EH (cell line): ENCODE data around the gene CREG2.
"Not testable (repeated sequence)": the region's sequence is repeated elsewhere in the genome, so short reads cannot be mapped to it uniquely, and the experiment has no call there.

Experiments used
- DNase-seq: peaks from one replicate; pipeline ENCODE4 v3.0.0-alpha.2; 2015; ENCODE audit warnings: low read depth

The CREG2 gene

DNA sequence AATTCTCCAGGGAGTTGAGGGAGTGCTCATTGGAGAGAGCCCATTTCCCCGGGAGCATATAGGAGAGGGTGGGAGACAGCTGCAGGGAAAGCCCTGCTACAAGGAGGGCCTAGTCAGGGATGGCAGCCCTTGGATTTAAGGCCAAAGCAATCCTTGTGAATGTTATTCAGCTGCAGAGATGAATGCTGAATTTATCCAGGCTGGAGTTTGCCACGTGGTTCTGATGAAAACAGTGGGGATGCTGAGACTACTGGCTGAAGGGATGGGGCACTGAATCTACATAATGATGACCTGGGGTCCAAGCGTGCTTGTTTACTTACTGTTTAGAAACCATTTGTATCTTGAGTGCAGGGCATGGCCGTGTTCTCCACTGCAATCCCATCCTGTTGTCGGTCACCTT is 43.2 kb downstream of the CREG2 start:
- no peak for DNase-seq

DNA sequence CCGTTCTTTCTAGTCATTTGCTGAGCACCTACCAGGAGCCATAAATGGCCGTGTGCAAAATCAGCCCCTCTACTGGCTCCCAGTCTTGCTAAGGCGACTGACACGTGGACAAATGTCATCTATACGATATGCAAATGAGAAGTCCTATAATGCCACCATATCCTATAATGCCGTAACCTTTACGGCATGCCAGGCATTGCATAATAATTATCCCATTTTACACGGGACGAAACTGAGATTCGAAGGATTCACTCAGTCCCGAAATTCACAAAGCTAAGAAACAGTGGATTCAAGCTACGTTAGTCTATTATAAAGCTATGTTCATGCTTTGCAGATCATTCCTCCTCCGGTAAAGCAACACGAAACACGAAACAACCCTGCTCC is 44.7 kb downstream of the CREG2 start:
- DNase-seq: no peak

DNA sequence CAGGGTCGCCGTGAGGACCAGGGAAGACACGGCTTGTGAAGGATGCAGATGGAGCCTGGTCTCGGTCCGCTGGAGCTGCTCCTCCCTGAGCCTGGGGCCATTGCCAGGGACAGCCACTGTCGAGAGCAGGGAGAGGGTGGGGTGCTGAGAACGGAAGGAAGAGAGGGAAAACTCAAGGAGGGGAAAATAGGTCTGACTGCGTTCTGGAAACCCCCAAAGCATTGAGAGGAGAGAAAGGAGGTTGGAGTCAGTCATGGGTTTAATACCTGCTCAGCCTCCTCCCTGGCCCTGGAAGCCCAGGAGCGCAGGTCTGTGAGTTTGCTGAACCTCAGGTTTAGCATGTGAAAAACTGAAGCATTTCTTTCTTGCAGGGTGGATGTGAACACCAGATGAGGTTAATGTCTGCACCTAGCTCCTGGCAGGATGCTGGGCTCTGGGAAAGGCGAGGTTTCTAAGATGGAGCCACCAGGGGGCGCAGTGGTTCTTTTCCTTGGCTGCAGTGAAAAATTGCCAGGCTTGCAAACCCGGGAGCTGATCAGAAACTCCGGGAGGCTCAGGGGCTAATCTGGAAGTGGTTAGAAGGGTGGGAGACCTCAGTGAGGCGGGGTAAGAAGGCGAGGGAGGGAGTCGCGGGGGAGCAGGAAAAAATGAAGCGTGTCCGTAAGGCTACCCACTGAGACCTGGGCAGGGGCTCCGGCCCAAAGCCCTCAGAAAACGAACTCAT is 45.2 kb downstream of the CREG2 start:
- DNase-seq: peak; percentile 73

DNA sequence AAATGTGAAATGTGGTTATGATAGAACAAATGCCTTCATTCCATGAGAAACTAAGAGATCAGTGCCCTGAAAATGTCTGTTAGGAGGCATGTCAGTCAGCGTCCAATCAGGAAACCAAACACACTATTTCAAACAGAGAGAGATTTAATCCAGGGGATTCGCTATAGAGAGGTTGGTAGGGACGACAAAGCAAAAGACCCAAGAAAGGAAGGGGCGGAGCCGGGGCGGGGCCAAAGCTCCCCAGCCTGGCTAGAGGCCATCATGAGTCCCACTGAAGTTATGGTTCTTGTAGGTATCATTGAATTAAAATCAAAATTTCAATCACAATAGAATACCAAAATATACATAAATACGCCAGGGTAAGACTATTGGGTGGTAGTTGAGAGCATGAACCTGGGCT is 45.9 kb downstream of the CREG2 start:
- DNase-seq: no peak

DNA sequence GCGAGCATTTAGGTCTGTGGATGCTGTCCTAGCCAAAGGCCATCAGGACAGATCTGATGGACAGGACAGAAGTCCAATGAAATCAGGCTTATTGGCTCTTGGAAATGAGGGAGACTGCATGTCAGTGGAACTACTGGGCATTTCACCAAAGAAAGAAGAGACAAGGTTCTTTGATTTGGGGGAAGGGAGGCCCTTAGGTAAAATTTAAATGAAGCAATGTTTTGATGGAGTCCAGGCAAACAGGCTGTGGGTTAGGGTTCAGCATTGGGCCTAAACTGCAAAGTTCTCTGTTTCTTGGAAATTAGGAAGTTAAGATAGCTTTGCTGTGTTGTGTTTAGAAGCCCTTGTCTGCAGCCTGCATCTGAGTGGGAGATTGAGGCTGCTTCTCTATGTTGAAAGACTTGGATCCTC is 47.2 kb downstream of the CREG2 start:
- peak; percentile 16 for DNase-seq

DNA sequence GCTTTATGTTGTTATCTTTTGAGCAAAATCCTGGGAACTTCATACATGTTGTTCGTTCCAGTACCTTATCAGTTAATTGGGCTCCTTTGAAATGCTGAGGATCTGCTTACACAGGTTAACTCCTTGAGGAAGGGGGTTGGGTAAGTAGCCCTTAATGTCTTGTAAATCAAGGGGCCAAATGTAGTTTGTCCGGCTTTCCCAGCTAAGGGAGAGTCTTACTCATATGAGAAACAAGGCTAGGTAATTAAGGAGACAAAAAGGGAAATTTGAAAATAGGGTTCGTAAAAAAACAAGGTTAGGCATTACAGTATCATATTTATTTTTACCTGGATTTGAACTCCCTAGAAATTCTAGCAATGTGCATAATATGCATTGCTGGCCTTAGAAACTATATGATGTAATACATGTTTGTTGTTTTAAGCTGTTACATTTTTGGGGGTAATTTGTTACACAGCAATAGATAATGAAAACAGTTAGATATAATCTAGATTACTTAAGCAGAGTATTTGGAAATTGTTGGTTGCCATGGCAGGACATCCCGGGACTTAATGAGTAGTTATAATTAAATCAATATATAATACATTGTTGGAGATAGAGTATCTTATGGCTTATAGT is 47.9 kb downstream of the CREG2 start:
- no peak for DNase-seq

DNA sequence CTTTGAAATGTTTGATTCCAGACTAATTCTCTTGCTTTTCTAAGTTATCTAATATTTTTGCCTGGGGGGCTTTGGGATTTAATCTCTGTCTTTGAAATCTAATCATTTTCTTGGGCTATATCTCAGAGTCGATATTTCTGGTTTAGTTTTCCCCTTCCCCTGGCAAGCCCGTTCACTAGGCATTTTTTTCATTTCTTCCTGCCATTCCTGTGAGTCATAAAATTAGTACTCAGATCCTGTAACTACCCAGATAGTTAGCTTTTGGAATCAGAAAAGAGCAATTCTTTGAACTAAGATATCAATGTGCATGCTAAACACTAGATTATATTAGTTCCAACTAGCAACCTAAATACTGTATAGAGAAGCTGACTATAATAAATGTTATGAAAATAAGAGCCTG is 49.4 kb downstream of the CREG2 start:
- peak; percentile 55 for DNase-seq

DNA sequence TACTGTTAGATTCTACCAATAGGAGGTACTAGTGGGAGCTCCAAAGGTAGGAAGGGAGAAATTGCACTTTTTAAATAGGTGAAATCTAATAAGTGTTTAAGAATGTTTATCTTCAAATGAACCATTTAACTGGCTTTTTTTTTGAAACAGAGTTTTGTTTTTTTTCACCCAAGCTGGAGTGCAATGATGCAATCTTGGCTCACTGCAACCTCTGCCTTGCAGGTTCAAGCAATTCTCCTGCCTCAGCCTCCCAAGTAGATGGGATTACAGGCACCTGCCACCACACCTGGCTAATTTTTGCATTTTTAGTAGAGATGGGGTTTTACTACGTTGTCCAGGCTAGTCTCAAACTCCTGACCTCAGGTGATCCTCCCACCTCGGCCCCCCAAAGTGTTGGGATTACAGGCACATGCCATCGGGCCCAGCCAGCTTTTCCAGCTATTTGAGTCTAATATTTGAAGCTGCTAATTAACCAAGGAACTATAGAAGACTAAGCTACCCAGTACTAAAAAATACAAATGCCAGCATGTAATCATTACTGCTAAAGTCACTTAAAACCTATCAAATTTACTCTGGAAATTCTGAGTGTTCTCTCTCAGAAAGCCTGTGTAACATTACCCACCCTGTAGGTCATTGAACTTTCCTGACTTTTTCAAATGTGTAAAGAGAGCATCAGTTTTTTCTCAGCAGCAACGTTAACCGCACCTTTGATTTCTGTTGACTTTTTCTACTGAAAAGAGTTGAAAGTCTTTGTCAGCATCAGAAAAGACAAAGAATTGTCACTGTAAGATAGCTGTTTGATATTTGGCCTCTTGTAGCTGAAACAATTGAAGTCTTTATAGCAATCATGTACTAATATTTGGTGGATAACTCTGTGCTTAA is 54.2 kb downstream of the CREG2 start:
- no peak for DNase-seq

DNA sequence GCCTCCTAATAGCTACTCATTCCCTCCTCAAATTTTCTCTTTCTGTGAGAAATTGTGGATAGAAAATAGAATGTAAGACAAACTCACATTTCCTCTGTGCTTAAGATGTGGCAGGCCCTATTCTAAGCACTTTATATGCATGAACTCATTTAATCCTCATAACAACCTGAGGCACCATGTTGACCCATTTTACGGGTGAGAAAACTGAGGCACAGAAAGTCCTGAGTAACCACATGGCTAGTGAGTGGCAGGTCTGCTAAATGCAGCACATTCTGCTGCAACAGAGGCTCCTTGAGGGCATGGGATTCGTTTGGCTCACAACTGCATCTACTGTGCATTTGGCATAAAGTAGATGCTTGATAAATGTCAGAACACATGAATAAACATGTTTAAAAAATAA is 56.1 kb downstream of the CREG2 start:
- DNase-seq: no peak

DNA sequence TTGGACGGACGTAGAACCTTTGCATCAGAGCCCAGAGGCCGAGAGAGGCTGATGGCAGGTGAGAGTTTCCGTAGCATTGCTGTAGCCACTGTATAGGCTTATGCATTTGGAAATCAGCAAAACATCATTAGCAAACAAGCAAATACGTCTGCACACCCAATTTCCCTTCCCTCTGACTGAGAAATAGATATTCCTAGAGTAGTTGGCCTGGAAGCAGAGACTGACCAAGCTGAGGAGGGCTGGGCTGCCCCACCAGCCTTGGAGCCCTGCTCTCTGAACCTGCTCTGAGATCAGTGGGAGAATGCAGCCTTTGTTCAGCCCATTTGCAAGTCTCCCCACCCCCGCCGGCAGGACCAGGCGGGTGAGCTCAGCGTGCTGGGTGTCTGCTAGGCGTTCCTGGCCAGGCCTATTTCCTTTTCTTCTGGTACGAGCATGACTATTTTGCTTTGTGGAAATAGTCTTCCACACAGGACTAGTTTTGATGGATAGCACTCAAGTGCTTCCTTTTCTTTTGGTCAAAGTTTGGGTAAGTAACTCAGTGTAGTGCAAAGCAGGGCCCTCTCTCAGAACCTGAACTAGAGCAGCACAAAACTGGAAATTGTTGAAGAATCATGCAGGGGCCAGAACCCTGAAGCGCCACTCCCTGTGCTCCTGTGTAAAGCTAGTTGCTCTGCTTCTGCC is 56.9 kb downstream of the CREG2 start:
- no peak for DNase-seq

DNA sequence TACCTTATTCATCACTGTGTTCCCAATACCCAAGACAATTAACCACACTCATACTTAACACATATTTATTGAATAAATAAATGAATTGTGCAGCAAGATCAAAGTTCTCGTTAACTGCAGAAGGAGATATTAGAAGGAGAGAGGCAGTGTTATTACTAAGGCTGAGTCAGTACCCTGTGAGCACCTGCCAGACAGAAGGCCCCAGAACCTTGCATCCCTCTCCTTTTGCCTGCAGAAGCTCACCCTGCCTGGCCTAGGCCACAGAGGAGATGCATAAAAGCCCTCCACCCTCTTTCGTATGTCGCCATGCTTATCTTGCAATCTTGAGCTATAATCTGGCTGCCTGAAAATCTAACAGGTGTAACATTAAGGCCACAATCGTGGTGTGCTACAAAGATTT is 58.3 kb downstream of the CREG2 start:
- DNase-seq: no peak

DNA sequence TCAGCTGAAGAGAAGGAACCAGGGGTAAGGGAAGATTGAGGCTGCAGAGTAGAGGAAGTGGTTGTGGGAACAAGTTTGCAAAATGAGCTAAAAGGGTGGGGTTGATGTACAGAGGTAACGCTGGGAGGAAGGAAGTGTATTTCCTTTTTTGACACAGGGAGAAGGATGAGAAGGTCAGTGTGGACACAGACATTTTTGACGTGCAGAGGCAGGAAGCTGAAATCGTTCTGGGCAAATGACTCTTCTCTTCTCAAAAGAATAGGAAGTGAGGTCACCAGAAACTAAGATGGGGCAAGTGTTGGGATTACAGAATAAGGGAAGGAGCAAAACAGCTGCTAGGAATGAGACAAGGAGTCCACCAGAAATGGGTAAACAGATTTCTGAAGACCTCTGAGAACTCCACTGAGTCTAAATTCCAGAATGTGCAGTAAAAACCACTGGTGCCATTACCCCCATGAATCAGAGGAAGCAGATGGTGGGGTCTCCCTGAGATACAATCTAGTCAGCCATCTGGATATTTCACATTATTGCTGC is 58.8 kb downstream of the CREG2 start:
- DNase-seq: peak; percentile 55

DNA sequence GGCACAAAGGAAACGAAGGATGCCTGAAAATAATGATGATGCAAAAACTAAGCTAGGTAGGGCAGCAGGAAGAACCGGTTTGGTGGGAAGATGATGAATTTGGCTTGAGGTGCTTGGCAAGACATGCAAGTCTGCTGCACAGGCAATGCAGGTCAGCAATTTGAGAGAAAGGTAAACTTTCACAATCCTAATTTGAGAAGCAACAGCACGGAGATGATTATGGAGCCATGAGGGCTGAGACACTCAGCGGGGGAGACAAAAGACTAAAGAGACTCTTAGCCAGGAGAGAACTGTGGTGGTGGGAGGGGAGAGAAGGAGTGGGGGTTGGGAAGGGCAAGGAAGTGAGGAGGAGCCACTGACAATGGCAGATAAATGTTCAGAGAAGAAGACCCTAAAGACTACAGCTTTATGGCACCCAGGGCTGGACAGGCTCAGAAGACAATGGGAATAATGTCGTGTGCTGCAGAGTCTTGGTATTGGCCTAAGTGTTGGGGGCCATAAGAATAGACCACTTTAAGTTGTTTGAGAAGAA is 59.4 kb downstream of the CREG2 start:
- DNase-seq: no peak

DNA sequence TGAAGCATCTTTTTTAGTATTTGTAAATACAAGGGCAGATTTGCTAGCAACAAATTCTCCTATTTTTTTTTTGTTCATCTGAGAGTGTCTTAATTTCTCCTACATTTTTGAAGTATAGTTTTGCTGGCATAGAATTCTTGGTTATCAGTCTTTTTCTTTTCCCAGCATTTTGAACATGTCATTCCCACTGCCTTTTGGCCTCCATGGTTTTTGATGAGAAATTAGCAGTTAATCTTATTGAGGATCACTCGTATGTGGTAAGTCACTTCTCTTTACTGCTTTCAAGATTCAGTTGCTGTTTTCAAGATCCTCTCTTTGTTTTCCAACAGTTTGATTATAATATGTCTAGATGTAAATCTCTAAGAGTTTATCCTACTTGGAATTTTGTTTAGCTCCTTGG is 61.9 kb downstream of the CREG2 start:
- DNase-seq: no peak

DNA sequence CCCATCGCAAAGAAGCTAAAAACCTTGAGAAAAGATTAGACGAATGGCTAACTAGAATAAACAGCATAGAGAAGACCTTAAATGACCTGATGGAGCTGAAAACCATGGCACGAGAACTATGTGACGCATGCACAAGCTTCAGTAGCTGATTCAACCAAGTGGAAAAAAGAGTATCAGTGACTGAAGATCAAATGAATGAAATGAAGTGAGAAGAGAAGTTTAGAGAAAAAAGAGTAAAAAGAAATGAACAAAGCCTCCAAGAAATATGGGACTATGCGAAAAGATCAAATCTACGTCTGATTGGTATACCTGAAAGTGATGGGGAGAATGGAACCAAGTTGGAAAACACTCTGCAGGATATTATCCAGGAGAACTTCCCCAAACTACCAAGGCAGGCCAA is 70.7 kb downstream of the CREG2 start:
- not testable (repeated sequence) for DNase-seq

DNA sequence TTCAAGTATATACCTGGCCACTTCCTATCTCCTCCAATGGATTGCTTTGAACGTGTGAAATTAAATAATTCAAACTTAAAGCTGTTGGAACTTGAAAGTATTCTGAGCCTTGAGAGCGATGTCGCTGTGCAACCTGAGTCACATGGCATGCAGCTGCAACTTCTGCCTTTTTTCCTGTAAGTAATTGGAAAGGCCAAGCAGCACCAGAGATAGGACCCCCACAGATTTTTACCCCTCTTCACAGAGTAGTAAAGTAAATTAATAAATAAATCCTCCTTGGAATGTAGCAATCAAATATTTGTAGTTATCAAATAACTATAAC is 75.6 kb downstream of the CREG2 start:
- no peak for DNase-seq

DNA sequence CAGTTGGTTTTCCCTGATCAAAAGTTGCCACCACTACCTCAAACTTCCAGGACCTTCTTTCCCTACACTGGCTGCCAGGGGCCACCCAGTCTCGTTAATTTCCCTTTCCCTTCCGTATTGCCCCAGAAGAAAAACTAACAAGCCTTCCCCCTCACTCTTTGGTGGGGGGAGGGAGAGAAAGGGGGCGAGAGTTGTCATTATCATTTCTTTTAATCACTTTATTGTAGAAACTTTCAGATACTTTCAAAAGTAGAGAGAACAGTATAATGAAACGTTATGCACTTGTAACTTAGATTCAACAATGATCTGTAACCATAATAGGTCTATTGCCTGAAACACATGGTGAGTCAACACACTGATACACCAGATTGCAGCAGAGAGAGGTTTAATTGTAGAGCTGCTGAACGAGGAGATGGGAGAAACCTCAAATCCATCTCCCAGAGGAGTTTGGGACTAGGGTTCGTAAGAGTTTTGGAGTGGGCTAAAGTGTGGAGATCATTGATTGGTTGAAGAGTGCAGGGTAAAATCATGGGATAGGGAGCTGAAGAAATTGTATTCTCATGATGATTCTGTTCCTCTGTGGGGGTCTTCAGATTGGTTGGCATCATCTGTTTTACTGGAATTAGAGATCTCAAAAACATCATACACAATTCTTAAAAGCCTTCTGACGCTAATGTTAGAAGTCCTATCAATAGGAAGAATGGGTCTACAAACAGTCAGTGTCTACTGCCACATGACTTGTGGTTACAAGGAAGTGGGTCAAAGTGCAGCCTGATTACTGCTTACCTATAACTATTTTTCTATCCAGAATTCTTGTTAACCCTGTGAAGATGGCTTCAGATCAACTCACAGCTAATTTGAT is 76.2 kb downstream of the CREG2 start:
- no peak for DNase-seq

DNA sequence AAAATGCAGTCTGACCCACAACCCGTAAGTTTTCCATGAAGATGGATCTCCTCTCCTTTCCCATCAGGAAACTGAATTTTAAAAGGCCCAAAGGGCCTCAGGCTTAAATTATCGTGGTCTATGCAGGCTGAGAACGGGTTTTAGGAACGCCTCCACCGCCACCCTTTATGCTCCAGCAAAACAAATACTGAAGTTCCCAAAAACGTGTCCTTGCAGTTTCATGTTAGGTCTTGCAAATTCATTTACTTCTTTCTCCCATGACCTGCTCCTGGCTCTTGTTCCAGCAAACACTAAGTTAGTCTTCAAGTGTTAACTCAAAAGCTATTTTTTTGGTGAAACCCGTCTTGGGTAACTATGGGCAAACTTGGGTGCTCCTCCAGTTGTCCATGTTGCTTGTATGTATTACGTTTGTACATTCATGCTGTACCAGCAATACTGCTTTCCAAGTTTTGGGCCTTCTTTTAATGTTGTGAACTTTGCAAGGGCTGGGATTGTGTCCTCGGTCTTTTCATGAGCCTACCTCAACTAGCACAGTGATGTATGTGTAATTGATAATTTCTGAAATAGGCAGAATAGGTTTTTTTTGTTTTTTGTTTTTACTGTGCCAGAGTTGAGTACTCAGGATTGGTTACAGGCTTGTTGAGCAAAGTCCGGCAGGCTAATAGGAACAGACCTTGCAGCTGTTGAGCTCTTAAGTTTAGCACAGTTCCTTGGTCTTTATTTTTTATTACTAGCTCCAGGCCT is 77.0 kb downstream of the CREG2 start:
- DNase-seq: no peak

DNA sequence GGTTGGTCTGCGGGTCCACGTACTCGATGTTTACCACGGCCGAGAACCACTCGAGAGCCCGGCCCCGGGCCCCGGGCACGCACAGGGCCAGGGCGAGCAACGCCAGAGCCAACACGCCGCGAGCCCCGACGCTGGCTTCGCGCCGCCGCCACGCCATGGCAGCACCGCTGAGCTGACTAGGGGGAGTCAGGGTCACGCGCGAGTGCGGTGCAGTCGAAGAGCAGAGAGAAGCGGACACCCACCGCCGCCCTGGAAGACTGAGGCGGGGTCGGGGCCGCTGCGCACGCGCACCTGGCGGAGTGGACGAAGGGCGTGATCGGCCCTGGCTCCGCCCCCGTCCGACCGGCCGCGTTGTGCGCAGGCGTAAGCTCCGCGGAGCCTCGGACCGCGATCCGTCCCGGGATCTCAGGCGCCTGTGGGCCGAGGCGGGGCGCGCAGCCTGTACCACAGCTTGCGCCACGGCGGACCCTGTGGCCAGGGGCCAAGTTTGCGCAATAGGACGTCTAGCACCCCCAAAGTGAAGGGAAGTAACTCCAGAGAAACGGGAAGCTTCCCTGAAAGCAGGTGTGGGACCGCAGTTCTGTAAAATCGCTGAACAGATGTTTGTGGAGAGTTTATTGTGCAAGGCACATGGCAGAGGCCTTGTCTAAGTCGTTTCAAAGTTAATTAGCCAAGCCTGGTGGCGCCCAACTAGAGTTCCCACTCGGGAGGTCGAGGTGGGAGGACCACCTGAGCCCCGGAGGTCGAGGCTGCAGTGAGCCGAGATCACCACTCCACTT is 78.7 kb downstream of the CREG2 start, which contains the start of gene RNF149:
TSS of gene RNF149 (minus strand) at position 270 of the 779 bp plus-strand sequence. CDS start at position 157, 113 bp downstream.
- DNase-seq: peak; percentile 88
